CD4-positive, CD25-positive, alpha-beta regulatory T cell (primary cell): Measurements from ENCODE around the gene HTR3C. TPM values are rescaled to one million over a fixed set of nuclear protein-coding genes. Genes with fewer than 3 reads are reported as not detected.
"Not testable (repeated sequence)": the region's sequence is repeated elsewhere in the genome, so short reads cannot be mapped to it uniquely, and the experiment has no call there.

Experiments used
- ATAC-seq, 2 donors: fragments of 150-1000 bp; cut with Tn5 transposase; one replicate each; pipeline ENCODE4 v1.10.0; 2021; ENCODE audit warnings: low read depth in 2 of 2, moderate number of reproducible peaks in 2 of 2, moderate library complexity in 1 of 2
- DNase-seq, 3 donors: peaks; one replicate each; pipeline versions ENCODE4 v3.0.0 to v3.0.0-alpha.2; 2012 to 2022; ENCODE audit warnings: mixed read lengths in 1 of 3
- H3K27ac ChIP-seq: one replicate; pipeline ENCODE4 v1.7.0; 2013; ENCODE audit warnings: mild to moderate bottlenecking, low read length; ENCODE audit not compliant: insufficient read depth, poor library complexity, severe bottlenecking
- H3K27me3 ChIP-seq: one replicate; pipeline ENCODE4 v1.7.0; 2013; ENCODE audit warnings: low read length; ENCODE audit not compliant: control insufficient read depth, insufficient read depth
- H3K36me3 ChIP-seq: one replicate; pipeline ENCODE4 v1.7.0; 2013; ENCODE audit warnings: mild to moderate bottlenecking, low read length, moderate library complexity; ENCODE audit not compliant: control insufficient read depth, insufficient read depth
- H3K4me1 ChIP-seq: 2 replicates; pipeline ENCODE4 v1.7.0; 2013; ENCODE audit warnings: mild to moderate bottlenecking, low read length; ENCODE audit not compliant: insufficient read depth, control insufficient read depth, poor library complexity, severe bottlenecking
- H3K4me3 ChIP-seq: one replicate; pipeline ENCODE4 v1.7.0; 2013; ENCODE audit warnings: low read depth, mild to moderate bottlenecking, low read length, moderate library complexity
- H3K9me3 ChIP-seq, 2 experiments: 1 replicate in 1 of 2; 2 replicates in 1 of 2; pipeline ENCODE4 v1.7.0; 2013; ENCODE audit warnings: low read length in 2 of 2, mild to moderate bottlenecking in 1 of 2, moderate library complexity in 1 of 2; ENCODE audit not compliant: control insufficient read depth in 2 of 2
- H3K27ac Mint-ChIP-seq, 3 donors: one replicate each; pipeline ENCODE4 v1.8.0; 2020 to 2022; ENCODE audit warnings: mild to moderate bottlenecking in 3 of 3, mixed read lengths in 3 of 3, moderate library complexity in 2 of 3
- H3K27me3 Mint-ChIP-seq: one replicate; pipeline ENCODE4 v1.8.0; 2022; ENCODE audit warnings: mild to moderate bottlenecking, mixed read lengths
- H3K36me3 Mint-ChIP-seq: one replicate; pipeline ENCODE4 v1.8.0; 2020; ENCODE audit warnings: mixed read lengths
- H3K4me1 Mint-ChIP-seq, 4 donors: one replicate each; pipeline ENCODE4 v1.8.0; 2020 to 2022; ENCODE audit warnings: mixed read lengths in 4 of 4, mild to moderate bottlenecking in 1 of 4
- H3K4me3 Mint-ChIP-seq, 4 donors: one replicate each; pipeline ENCODE4 v1.8.0; 2020 to 2022; ENCODE audit warnings: mild to moderate bottlenecking in 4 of 4, mixed read lengths in 4 of 4, moderate library complexity in 3 of 4
- H3K9me3 Mint-ChIP-seq, 7 donors: one replicate each; pipeline ENCODE4 v1.8.0; 2020 to 2022; ENCODE audit warnings: mixed read lengths in 7 of 7, mild to moderate bottlenecking in 3 of 7, moderate library complexity in 2 of 7
- polyA plus RNA-seq, 4 donors: library from polyadenylated mRNA; unstranded; fragments of 300-500 nt; fragmentation: Illumina TruSeq; gene quantifications; one replicate each; pipeline ENCODE4 v1.2.3, GENCODE V29; 2021
- total RNA-seq: library from RNA; stranded (reverse); gene quantifications from one replicate; pipeline ENCODE4 v1.2.3, GENCODE V29; 2022

HTR3C gene
- not detected for total RNA-seq
- polyA plus RNA-seq = not detected

- Histone ChIP-seq H3K27ac (no peak within 1 kb of the TSS), H3K4me3 (no peak within 1 kb of the TSS), H3K36me3 (no peaks in the 10 kb centered on the region), H3K4me1 (no peaks in the 10 kb centered on the region), H3K27me3 (no peaks in the 10 kb centered on the region), H3K9me3 (no peaks in the 10 kb centered on the region)
- H3K27ac Mint-ChIP-seq = no peak within 1 kb of the TSS
- H3K4me3 Mint-ChIP-seq = no peak within 1 kb of the TSS
- DNase-seq = no peak
- no peaks in the 10 kb centered on the region for H3K9me3 Mint-ChIP-seq
- no peaks in the 10 kb centered on the region for H3K4me1 Mint-ChIP-seq
- H3K36me3 Mint-ChIP-seq = no peaks in the 10 kb centered on the region
- no peaks in the 10 kb centered on the region for H3K27me3 Mint-ChIP-seq
- no peak for ATAC-seq
Measured at GRCh38 chr3:184052767-184053166, at the start of gene HTR3C. TSS of gene HTR3C (plus strand) at chr3:184053047. CDS start at chr3:184053081, 34 bp downstream.

GRCh38 chr3:184003187-184003967 is 49.5 kb upstream of the HTR3C start:
- no peak for ATAC-seq
- Mint-ChIP-seq H3K4me1 (peaks cover 4 to 15% (median 10%) of the 10 kb centered on the region in 4 donors), H3K4me3 (no peak overlapping the region), H3K27ac (no peak overlapping the region), H3K27me3 (no peaks in the 10 kb centered on the region), H3K9me3 (no peaks in the 10 kb centered on the region), H3K36me3 (peaks cover 6% of the 10 kb centered on the region)
- no peaks in the 10 kb centered on the region for H3K4me1 ChIP-seq
- H3K27me3 ChIP-seq = no peaks in the 10 kb centered on the region
- no peak for DNase-seq
- peaks cover 4% of the 10 kb centered on the region for H3K36me3 ChIP-seq
- H3K4me3 ChIP-seq = no peak overlapping the region
- no peak overlapping the region for H3K27ac ChIP-seq
- H3K9me3 ChIP-seq = no peaks in the 10 kb centered on the region

GRCh38 chr3:184004476-184004875 is 48.4 kb upstream of the HTR3C start:
- no peaks in the 10 kb centered on the region for H3K9me3 ChIP-seq
- no peak overlapping the region for H3K27ac ChIP-seq
- ATAC-seq (no peak), DNase-seq (no peak)
- H3K4me1 Mint-ChIP-seq = peaks cover 0 to 11% (median 9%) of the 10 kb centered on the region in 4 donors
- no peaks in the 10 kb centered on the region for H3K4me1 ChIP-seq
- H3K36me3 ChIP-seq = peaks cover 12% of the 10 kb centered on the region
- H3K36me3 Mint-ChIP-seq = peaks cover 10% of the 10 kb centered on the region
- no peak overlapping the region for H3K4me3 Mint-ChIP-seq
- no peak overlapping the region for H3K4me3 ChIP-seq
- H3K27me3 ChIP-seq = no peaks in the 10 kb centered on the region
- H3K9me3 Mint-ChIP-seq = no peaks in the 10 kb centered on the region
- H3K27me3 Mint-ChIP-seq = no peaks in the 10 kb centered on the region
- no peak overlapping the region for H3K27ac Mint-ChIP-seq

- H3K36me3 ChIP-seq = peaks cover 12% of the 10 kb centered on the region
- H3K27me3 ChIP-seq = no peaks in the 10 kb centered on the region
- Mint-ChIP-seq H3K36me3 (peaks cover 19% of the 10 kb centered on the region), H3K27me3 (no peaks in the 10 kb centered on the region), H3K27ac (no peak overlapping the region), H3K9me3 (no peaks in the 10 kb centered on the region), H3K4me1 (peaks cover 0 to 12% (median 9%) of the 10 kb centered on the region in 4 donors), H3K4me3 (no peak overlapping the region)
- H3K9me3 ChIP-seq = no peaks in the 10 kb centered on the region
- ATAC-seq (peak in 1 of 2 donors; percentile 39), DNase-seq (peak in 2 of 3 donors; percentile 10 to 30)
- H3K27ac ChIP-seq = no peak overlapping the region
- no peaks in the 10 kb centered on the region for H3K4me1 ChIP-seq
- H3K4me3 ChIP-seq = no peak overlapping the region
Measured at GRCh38 chr3:184005941-184006507, 46.8 kb upstream of the HTR3C start.

DNA sequence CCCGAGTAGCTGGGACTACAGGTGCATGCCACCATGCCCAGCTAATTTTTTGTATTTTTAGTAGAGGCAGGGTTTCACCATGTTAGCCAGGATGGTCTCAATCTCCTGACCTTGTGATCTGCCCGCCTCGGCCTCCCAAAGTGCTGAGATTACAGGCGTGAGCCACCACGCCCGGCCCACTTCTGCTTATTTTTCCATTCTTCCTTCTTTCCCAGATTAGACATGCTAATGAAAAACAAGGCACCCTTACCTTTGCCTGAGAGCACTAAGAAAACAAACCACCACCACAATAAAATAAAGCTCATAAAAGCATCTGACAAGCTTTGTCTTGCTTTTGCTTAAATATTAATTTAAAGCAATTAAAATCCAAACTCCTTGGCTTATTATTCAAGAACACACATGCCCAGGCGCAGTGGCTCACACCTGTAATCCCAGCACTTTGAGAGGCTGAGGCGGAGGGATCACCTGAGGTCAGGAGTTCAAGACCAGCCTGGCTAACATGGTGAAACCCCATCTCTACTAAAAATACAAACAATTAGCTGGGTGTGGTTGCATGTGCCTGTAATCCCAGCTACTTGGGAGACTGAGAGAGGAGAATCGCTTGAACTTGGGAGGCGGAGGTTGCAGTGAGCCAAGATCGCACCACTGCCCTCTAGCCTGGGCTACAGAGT is 45.6 kb upstream of the HTR3C start:
- H3K4me1 ChIP-seq, H3K4me3 Mint-ChIP-seq, DNase-seq, H3K9me3 ChIP-seq, ATAC-seq, H3K4me3 ChIP-seq, H3K27me3 Mint-ChIP-seq, H3K27ac ChIP-seq, H3K9me3 Mint-ChIP-seq, H3K27me3 ChIP-seq: not testable (repeated sequence)
- peaks cover 22% of the 10 kb centered on the region for H3K36me3 Mint-ChIP-seq
- peaks cover 19% of the 10 kb centered on the region for H3K36me3 ChIP-seq
- H3K4me1 Mint-ChIP-seq = peaks cover 0 to 12% (median 9%) of the 10 kb centered on the region in 4 donors
- H3K27ac Mint-ChIP-seq = peak overlapping the region in 1 of 3 donors; percentile 45

GRCh38 chr3:184008161-184008560 is 44.7 kb upstream of the HTR3C start:
- H3K4me1 Mint-ChIP-seq = peaks cover 0 to 16% (median 9%) of the 10 kb centered on the region in 4 donors
- Histone ChIP-seq H3K4me3 (no peak overlapping the region), H3K27ac (no peak overlapping the region), H3K36me3 (peaks cover 15% of the 10 kb centered on the region), H3K27me3 (no peaks in the 10 kb centered on the region), H3K9me3 (no peaks in the 10 kb centered on the region), H3K4me1 (no peaks in the 10 kb centered on the region)
- H3K36me3 Mint-ChIP-seq = peaks cover 29% of the 10 kb centered on the region
- H3K4me3 Mint-ChIP-seq = no peak overlapping the region
- no peak for DNase-seq
- no peaks in the 10 kb centered on the region for H3K27me3 Mint-ChIP-seq
- no peak for ATAC-seq
- no peak overlapping the region for H3K27ac Mint-ChIP-seq
- H3K9me3 Mint-ChIP-seq = no peaks in the 10 kb centered on the region

DNA sequence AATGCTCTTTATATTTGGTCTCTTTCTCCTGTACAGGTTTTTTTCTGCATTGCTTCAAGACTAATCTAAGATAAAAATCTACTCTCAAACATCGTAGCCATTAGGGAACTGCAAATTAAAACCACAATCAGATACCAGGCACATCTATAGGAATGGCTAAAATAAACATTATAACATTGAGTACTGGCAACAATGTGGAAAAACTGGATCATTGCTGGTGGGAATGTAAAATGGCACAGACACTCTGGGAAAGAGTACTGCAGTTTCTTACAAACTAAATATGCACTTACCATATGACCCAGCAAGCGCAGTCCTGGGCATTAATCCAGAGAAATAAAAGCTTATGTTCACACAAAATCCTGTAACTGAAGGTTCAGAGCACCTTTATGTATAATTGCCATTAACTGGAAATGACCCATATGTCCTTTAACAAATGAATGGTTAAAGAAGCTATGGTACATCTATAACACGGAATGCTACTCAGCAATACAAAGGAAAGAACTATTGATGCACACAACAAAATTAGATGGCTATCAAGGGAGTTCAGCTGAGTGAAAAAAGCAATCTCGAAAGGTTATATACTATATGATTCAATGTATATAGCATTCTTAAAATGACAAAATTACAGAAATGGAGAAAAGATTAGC is 41.5 kb upstream of the HTR3C start:
- no peak for ATAC-seq
- H3K27ac ChIP-seq = no peak overlapping the region
- no peaks in the 10 kb centered on the region for H3K9me3 ChIP-seq
- no peak for DNase-seq
- Mint-ChIP-seq H3K36me3 (peaks cover 26% of the 10 kb centered on the region), H3K27me3 (no peaks in the 10 kb centered on the region), H3K27ac (peak overlapping the region in 1 of 3 donors; percentile 67), H3K4me3 (no peak overlapping the region), H3K9me3 (no peaks in the 10 kb centered on the region), H3K4me1 (peaks cover 4 to 25% (median 15%) of the 10 kb centered on the region in 4 donors)
- H3K4me1 ChIP-seq = no peaks in the 10 kb centered on the region
- peaks cover 15% of the 10 kb centered on the region for H3K36me3 ChIP-seq
- no peak overlapping the region for H3K4me3 ChIP-seq
- no peaks in the 10 kb centered on the region for H3K27me3 ChIP-seq
